DMS153 treated with DMSO at 0.1 percent for 48 hours (cell line): ENCODE measurements around the gene ZNF878.
"Not testable (repeated sequence)": the region's sequence is repeated elsewhere in the genome, so short reads cannot be mapped to it uniquely, and the experiment has no call there.

Experiments used
- DNase-seq: peaks from one replicate; lab custom pipeline; 2025; ENCODE audit not compliant: unreplicated experiment; lab: John Stamatoyannopoulos, UW

The ZNF878 gene

GRCh38 chr19:12052497-12053169 lies at the start of gene ZNF878:
ZNF878 (minus strand) TSS chr19:12052961; CDS start chr19:12052801, 160 bp downstream.
- no peak for DNase-seq

GRCh38 chr19:12098040-12098439 lies 45.3 kb upstream of the ZNF878 start:
- DNase-seq, result no peak

- no peak for DNase-seq
Measured at GRCh38 chr19:12095111-12095790, 42.5 kb upstream of the ZNF878 start.

GRCh38 chr19:12093777-12094176 lies 41.0 kb upstream of the ZNF878 start:
- DNase-seq, result no peak

GRCh38 chr19:12092956-12093355 lies 40.2 kb upstream of the ZNF878 start:
- no peak for DNase-seq

- DNase-seq, result no peak
Measured at GRCh38 chr19:12092065-12092867, 39.5 kb upstream of the ZNF878 start.

GRCh38 chr19:12090807-12091206 lies 38.0 kb upstream of the ZNF878 start:
- no peak for DNase-seq

- DNase-seq, result no peak
Measured at GRCh38 chr19:12085074-12085818, 32.5 kb upstream of the ZNF878 start.

GRCh38 chr19:12083336-12083735 lies 30.6 kb upstream of the ZNF878 start:
- not testable (repeated sequence) for DNase-seq

GRCh38 chr19:12077375-12077774 lies 24.6 kb upstream of the ZNF878 start:
- DNase-seq, result no peak

- not testable (repeated sequence) for DNase-seq
Measured at GRCh38 chr19:12076331-12076730, 23.6 kb upstream of the ZNF878 start.

- no peak for DNase-seq
Measured at GRCh38 chr19:12075538-12076139, 22.9 kb upstream of the ZNF878 start.

- DNase-seq, result no peak
Measured at GRCh38 chr19:12064590-12065538, 12.1 kb upstream of the ZNF878 start, which contains the start of gene ZNF844. ZNF844 (plus strand) TSS chr19:12064731; CDS start chr19:12064874, 143 bp downstream.

GRCh38 chr19:12055784-12056183 lies 3.0 kb upstream of the ZNF878 start:
- no peak for DNase-seq

GRCh38 chr19:12052091-12052496 lies 667 bp downstream of the ZNF878 start:
- no peak for DNase-seq

- DNase-seq, result no peak
Measured at GRCh38 chr19:12047868-12048267, 4.9 kb downstream of the ZNF878 start.

- DNase-seq, result no peak
Measured at GRCh38 chr19:12043752-12044422, 8.9 kb downstream of the ZNF878 start.

GRCh38 chr19:12042893-12043292 lies 9.9 kb downstream of the ZNF878 start:
- DNase-seq, result no peak
